Measurements from ENCODE around the gene CLIC1.
A peak's percentile ranks its signal among the peaks of the same experiment; 100 is the strongest.
"Not testable (repeated sequence)": the region's sequence is repeated elsewhere in the genome, so short reads cannot be mapped to it uniquely, and the experiment has no call there.

The CLIC1 gene

GRCh38 chr6:31715022-31715958, 21.0 kb downstream of the CLIC1 start, which contains the start of gene LY6G6D:
LY6G6D (plus strand) TSS chr6:31715348; CDS start chr6:31715356, 8 bp downstream.
- TF ChIP-seq, protein P1, sequence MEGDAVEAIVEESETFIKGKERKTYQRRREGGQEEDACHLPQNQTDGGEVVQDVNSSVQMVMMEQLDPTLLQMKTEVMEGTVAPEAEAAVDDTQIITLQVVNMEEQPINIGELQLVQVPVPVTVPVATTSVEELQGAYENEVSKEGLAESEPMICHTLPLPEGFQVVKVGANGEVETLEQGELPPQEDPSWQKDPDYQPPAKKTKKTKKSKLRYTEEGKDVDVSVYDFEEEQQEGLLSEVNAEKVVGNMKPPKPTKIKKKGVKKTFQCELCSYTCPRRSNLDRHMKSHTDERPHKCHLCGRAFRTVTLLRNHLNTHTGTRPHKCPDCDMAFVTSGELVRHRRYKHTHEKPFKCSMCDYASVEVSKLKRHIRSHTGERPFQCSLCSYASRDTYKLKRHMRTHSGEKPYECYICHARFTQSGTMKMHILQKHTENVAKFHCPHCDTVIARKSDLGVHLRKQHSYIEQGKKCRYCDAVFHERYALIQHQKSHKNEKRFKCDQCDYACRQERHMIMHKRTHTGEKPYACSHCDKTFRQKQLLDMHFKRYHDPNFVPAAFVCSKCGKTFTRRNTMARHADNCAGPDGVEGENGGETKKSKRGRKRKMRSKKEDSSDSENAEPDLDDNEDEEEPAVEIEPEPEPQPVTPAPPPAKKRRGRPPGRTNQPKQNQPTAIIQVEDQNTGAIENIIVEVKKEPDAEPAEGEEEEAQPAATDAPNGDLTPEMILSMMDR (conservative IDR thresholded peaks at IDR 0.05) = no peak

GRCh38 chr6:31713991-31714684, 22.2 kb downstream of the CLIC1 start:
- no peak overlapping the region for H3K27ac ChIP-seq
- TF ChIP-seq, protein P1 (conservative IDR thresholded peaks at IDR 0.05) = no peak

More at GRCh38 chr6:31715022-31715958, 21.0 kb downstream of the CLIC1 start, which contains the start of gene LY6G6D:
- no peak within 1 kb of the TSS for H3K27ac ChIP-seq

- no peak overlapping the region for H3K27ac ChIP-seq
- TF ChIP-seq, protein P1 (conservative IDR thresholded peaks at IDR 0.05) = no peak
Measured at GRCh38 chr6:31713465-31713864, 22.9 kb downstream of the CLIC1 start.

DNA sequence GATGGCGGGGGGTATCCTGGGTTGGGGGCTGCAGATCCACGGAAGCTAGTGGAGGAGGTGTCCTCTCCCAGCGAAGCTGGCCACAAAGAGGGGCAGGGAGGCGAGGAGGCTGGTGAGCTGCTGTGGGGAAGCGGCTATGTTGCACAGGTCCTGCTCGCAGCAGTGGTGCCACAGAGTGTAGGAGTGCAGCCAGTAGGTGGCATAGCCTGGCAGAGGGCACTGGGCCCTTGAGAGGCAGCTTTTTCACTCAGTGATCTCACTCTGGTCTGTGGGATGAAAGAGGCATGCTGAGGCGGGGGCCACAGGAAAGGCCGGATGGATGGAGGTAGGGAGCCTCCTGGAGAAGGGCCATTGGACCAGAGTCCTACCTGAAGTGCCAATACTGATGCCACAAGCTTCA, 24.0 kb downstream of the CLIC1 start:
- TF ChIP-seq, protein P1 (conservative IDR thresholded peaks at IDR 0.05) = peak; percentile 76
- H3K27ac ChIP-seq = no peak overlapping the region

DNA sequence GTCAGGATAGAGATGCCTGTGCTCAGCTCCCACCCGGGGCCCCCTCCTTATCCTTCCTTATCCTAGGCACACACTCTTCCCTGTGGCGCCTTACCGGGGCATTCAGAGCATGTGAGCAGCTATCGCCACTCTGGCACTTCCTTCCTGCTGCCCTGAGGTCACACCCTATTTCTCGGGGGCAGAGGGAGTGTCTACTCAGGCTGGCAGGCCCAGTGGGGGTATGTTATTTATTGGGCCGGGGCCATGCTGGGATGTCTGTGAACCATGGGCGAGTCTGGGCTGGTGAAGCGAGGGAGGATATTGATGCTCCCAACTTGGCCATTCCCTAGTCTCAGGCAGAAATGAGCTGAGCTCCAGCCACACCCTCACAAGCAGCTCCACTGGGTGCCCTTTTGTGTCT, 25.1 kb downstream of the CLIC1 start:
- TF ChIP-seq, protein P1 (conservative IDR thresholded peaks at IDR 0.05) = no peak
- H3K27ac ChIP-seq = no peak overlapping the region

GRCh38 chr6:31710523-31711219, 25.7 kb downstream of the CLIC1 start:
- no peak overlapping the region for H3K27ac ChIP-seq
- TF ChIP-seq, protein P1 (conservative IDR thresholded peaks at IDR 0.05) = no peak

DNA sequence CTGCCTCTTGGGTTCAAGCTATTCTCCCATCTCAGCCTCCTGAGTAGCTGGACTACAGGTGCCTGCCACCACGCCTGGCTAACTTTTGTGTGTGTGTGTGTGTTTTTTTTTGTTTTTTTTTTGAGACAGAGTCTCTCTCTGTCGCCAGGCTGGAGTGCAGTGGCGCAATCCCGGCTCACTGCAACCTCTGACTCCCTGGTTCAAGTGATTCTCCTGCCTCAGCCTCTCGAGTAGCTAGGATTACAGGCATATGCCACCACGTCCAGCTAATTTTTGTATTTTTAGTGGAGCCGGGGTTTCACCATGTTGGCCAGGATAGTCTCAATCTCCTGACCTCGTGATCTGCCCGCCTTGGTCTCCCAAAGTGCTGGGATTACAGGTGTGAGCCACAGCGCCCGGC, 27.2 kb downstream of the CLIC1 start:
- not testable (repeated sequence) for H3K27ac ChIP-seq
